Thoracic aorta (tissue), 2 donors: Measurements from ENCODE around the gene SOAT2. TPM values are rescaled to one million over a fixed set of nuclear protein-coding genes. Genes with fewer than 3 reads are reported as not detected.

Experiments used
- ATAC-seq: fragments of 150-250 bp; one replicate; pipeline ENCODE4 v1.8.0; 2017; ENCODE audit warnings: low read depth; ENCODE audit not compliant: insufficient number of reproducible peaks, low FRiP score
- DNase-seq: peaks from one replicate; pipeline ENCODE4 v3.0.0-alpha.2; 2020; ENCODE audit warnings: low spot score
- H3K27ac ChIP-seq, 2 donors: fragments of 200-600 bp; sonication (generic); 1 replicate in 1 of 2; 2 replicates in 1 of 2; pipeline ENCODE4 v1.5.1; 2016; ENCODE audit warnings: mild to moderate bottlenecking in 2 of 2, moderate library complexity in 2 of 2
- H3K27me3 ChIP-seq: fragments of 200-600 bp; sonication (generic); replicated peaks from 2 replicates; pipeline ENCODE4 v1.6.0; 2016; ENCODE audit warnings: mild to moderate bottlenecking; ENCODE audit not compliant: insufficient read depth
- H3K36me3 ChIP-seq: fragments of 200-600 bp; sonication (generic); one replicate; pipeline ENCODE4 v1.5.1; 2016
- H3K4me1 ChIP-seq, 2 donors: fragments of 200-600 bp; sonication (generic); 1 replicate in 1 of 2; 2 replicates in 1 of 2; pipeline versions ENCODE4 v1.5.1 to v1.6.0; 2016; ENCODE audit warnings: low read depth in 2 of 2, mild to moderate bottlenecking in 1 of 2; ENCODE audit not compliant: control insufficient read depth in 1 of 2
- H3K4me3 ChIP-seq: fragments of 200-600 bp; sonication (generic); 2 replicates; pipeline ENCODE4 v1.5.1; 2016; ENCODE audit warnings: mild to moderate bottlenecking
- H3K9me3 ChIP-seq: fragments of 200-600 bp; sonication (generic); 2 replicates; pipeline ENCODE4 v1.5.1; 2016
- total RNA-seq, 2 donors: library from RNA; depleted of rRNA; stranded (reverse); fragments of >200 nt; gene quantifications; one replicate each; pipeline versions ENCODE4 v1.1.0 to v1.2.3, GENCODE V29; 2016
- TF ChIP-seq, protein P1 (sequence below): fragments of 200-600 bp; sonication (generic); IDR thresholded peaks from one replicate; pipeline ENCODE4 v1.5.1; 2019; ENCODE audit warnings: antibody characterized with exemption

SOAT2 gene
- total RNA-seq, 2 donors from 2014 or later, result 0.81 to 0.99 TPM

DNA sequence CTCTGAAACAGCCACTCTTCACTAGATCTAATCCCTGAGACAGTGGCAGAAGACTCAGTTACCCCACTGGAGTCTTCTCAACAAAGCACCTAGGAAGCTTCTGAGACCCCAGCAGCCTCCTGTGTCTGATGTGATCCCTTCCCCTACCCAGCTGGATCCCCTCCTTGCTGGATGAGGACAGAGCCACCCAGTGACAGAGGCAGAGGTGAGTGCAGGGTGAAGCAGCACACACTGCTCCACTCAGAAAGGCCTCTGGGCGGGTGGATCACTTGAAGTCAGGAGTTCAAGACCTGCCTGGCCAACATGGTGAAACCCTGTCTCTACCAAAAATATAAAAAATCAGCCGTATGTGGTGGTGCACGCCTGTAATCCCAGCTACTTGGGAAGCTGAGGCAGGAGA is 26.8 kb upstream of the SOAT2 start:
- H3K27ac ChIP-seq, result peak overlapping the region; percentile 9 to 52
- DNase-seq (no peak), ATAC-seq (no peak)
- peaks cover 38 to 72% of the 10 kb centered on the region in 2 donors for H3K4me1 ChIP-seq
- no peaks in the 10 kb centered on the region for H3K27me3 ChIP-seq
- TF ChIP-seq, protein P1, sequence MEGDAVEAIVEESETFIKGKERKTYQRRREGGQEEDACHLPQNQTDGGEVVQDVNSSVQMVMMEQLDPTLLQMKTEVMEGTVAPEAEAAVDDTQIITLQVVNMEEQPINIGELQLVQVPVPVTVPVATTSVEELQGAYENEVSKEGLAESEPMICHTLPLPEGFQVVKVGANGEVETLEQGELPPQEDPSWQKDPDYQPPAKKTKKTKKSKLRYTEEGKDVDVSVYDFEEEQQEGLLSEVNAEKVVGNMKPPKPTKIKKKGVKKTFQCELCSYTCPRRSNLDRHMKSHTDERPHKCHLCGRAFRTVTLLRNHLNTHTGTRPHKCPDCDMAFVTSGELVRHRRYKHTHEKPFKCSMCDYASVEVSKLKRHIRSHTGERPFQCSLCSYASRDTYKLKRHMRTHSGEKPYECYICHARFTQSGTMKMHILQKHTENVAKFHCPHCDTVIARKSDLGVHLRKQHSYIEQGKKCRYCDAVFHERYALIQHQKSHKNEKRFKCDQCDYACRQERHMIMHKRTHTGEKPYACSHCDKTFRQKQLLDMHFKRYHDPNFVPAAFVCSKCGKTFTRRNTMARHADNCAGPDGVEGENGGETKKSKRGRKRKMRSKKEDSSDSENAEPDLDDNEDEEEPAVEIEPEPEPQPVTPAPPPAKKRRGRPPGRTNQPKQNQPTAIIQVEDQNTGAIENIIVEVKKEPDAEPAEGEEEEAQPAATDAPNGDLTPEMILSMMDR, result no peak
- peaks cover 26% of the 10 kb centered on the region for H3K36me3 ChIP-seq
- H3K9me3 ChIP-seq, result no peaks in the 10 kb centered on the region
- no peak overlapping the region for H3K4me3 ChIP-seq

DNA sequence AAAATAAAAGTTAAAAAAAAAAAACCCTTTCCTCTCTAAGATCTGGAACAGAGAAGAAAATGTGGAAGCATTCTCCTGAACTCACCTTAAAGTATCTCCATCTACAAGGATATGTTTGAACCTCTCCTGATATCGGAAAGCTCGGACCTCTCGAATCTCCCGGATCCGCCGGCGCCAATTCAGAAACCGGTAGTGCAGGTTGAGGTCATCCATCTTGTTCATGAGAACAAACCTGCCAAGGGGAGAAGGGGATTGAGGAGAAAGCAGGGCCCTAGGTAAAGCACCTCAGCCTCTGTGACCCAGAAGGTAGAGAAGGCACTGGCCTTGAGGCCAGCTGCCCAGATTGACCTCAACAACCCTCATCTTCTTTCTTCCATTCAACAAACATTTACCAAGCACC is 26.3 kb upstream of the SOAT2 start:
- no peaks in the 10 kb centered on the region for H3K27me3 ChIP-seq
- no peaks in the 10 kb centered on the region for H3K9me3 ChIP-seq
- no peak overlapping the region for H3K27ac ChIP-seq
- H3K36me3 ChIP-seq, result peaks cover 26% of the 10 kb centered on the region
- H3K4me3 ChIP-seq, result no peak overlapping the region
- DNase-seq, result no peak
- no peak for ATAC-seq
- H3K4me1 ChIP-seq, result peaks cover 33 to 66% of the 10 kb centered on the region in 2 donors
- TF ChIP-seq, protein P1, result no peak

DNA sequence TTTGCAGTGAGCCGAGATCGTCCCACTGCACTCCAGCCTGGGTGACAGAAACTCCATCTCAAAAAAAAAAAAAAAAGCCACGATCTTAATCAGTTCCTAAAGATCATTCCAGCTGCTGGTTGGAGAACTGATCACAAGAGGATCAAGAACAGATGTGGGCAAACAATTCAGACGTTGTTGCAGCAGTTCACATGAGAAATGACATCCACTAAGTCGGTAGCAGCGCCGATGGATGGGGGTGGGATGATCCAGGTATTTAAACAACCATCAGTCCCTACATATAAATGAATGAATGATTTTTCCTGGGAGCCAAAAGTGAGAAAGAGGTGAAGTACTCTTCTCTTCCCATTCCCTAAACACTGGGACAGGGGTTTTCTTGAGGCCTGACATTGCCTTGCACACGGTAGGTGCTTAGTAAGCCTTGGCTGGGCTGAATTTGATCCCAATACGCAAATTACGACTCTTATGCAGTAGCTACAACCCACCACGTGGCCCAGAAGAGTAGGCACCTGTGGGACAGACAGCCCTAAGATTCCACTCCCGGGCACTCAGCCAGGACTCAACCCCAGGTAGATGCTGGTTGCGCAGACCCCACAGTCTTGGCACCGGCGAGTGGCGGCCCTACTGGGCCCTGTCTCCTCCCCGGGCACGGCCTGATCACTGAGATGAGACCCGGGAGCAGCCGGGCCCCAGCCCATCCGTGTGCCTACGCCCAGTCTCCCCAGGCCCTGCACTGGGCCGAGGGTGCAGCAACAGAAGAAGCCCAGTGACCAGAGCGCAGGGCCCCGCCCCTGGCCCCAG is 24.7 kb upstream of the SOAT2 start:
- Histone ChIP-seq H3K27ac (peak overlapping the region; percentile 89 to 92), H3K4me1 (peaks cover 21 to 51% of the 10 kb centered on the region in 2 donors), H3K27me3 (no peaks in the 10 kb centered on the region), H3K9me3 (no peaks in the 10 kb centered on the region), H3K36me3 (peaks cover 26% of the 10 kb centered on the region), H3K4me3 (peak overlapping the region; percentile 86)
- DNase-seq (no peak), ATAC-seq (peak; percentile 9)
- TF ChIP-seq, protein P1, result no peak

DNA sequence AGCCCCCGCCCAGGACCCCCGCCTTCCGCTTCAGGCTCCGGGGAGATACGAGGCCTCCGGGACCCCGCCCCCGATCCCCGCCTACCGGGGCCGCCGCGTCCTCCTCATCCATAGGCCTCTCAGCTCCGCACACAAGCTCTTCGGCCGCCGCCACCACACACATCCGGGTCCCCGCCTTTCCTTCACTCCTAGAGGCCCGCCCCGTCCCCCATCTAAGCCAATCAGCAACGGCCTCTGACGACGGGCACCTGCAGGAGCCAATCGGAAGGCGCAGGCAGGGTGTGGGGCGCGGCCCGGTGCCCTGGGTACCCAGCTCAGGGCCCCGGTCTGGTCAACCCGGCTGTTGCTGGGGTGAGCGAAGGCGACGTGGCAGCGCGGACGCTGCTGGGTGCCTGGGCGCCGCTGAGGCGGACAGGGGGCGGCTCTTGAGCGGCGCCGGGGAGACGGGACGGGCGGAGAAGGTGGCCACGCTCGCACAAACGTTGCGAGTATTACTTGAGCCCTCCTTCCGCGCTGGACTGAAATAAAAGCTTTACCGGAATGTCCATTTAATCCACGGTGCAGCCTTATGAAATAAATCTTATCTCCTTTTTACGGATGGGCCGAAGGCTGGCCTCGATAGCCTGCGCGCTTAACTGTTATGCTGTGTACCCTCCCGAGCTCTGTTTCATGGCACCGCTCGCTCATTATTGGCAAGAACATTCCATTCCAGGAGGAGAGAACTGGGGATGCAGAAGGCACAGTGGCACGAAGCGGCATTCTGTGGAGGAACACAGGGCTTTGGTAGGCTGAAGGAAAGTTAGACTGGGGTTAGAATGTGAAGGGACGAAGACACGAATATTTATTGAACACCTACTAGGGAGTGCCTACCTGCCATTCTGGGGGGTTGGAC is 23.8 kb upstream of the SOAT2 start, which contains the start of gene SPRYD3:
TSS of gene SPRYD3 (minus strand) at position 165 of the 892 bp plus-strand sequence. CDS start at position 108, 57 bp downstream.
- DNase-seq, result peak; percentile 97
- Histone ChIP-seq H3K36me3 (peaks cover 26% of the 10 kb centered on the region), H3K27me3 (no peaks in the 10 kb centered on the region), H3K4me3 (peak within 1 kb of the TSS; percentile 86), H3K9me3 (no peaks in the 10 kb centered on the region), H3K27ac (peak within 1 kb of the TSS; percentile 89 to 92), H3K4me1 (peaks cover 21 to 42% of the 10 kb centered on the region in 2 donors)
- ATAC-seq, result peak; percentile 97
- TF ChIP-seq, protein P1, result no peak
